ENCODE results near the gene ARX.

GRCh38 chrX:25029288-25029825 is 13.6 kb upstream of the ARX start:
- TF ChIP-seq CTCF (IDR thresholded peaks at IDR 0.05) (no peak), EP300 (IDR thresholded peaks at IDR 0.05) (no peak), POLR2AphosphoS5 (IDR thresholded peaks at IDR 0.05) (no peak), POLR2A (IDR thresholded peaks at IDR 0.05) (no peak)
